ENCODE results near the gene MRTFA. TPM values are rescaled to one million over a fixed set of nuclear protein-coding genes. Genes with fewer than 3 reads are reported as not detected.
A peak's percentile ranks its signal among the peaks of the same experiment; 100 is the strongest.

The MRTFA gene
- total RNA-seq, 2 experiments from 2014 or later, result 55.3 to 58.9 TPM

GRCh38 chr22:40637183-40638150, 948 bp upstream of the MRTFA start:
- Mint-ChIP-seq H3K9me3 (no peaks in the 10 kb centered on the region), H3K36me3 (ENCODE audit: low read depth) (peaks cover 10% of the 10 kb centered on the region), H3K27ac (peak overlapping the region; percentile 99), H3K4me3 (peak overlapping the region; percentile 100), H3K4me1 (ENCODE audit: low read depth) (peaks cover 42% of the 10 kb centered on the region), H3K27me3 (no peaks in the 10 kb centered on the region)
- ATAC-seq (ENCODE audit: poor library complexity) (peak; percentile 31), DNase-seq (peak in 13 of 14 experiments; percentile 31 to 73 (median 42))
- CTCF ChIA-PET, result interaction anchor here (0.6 to 2.9 kb wide), 5 partner anchors 9 to 201 kb away, joined by 3 to 15 read pairs (median 5); no protein-coding TSS in a partner anchor
- H3K4me1 ChIP-seq (ENCODE audit: insufficient read depth, low read length), result peaks cover 31% of the 10 kb centered on the region
- no peaks in the 10 kb centered on the region for H3K27me3 ChIP-seq (ENCODE audit: control insufficient read depth in 1 of 2, insufficient read depth in 2 of 2, low read length in 2 of 2)
- POLR2A ChIA-PET, result interaction anchor here (0.6 to 6.6 kb wide), 31 partner anchors 8 to 744 kb away, joined by 3 to 72 read pairs (median 4); partner anchors contain the start of genes EP300, TEF and TNRC6B
- no peak for TF ChIP-seq CTCF (IDR thresholded peaks at IDR 0.05)
- H3K36me3 ChIP-seq (ENCODE audit: insufficient read depth, low read length), result no peaks in the 10 kb centered on the region
- H3K4me3 ChIP-seq (ENCODE audit: low read length), result peak overlapping the region; percentile 96
- peak overlapping the region; percentile 88 to 93 for H3K27ac ChIP-seq (ENCODE audit: low read depth in 1 of 2, low read length in 2 of 2)
- intact Hi-C loops (cut with DNase I, micrococcal nuclease), result loop anchor here in 1 of 2 experiments (2.0 to 5.0 kb wide), 5 partner anchors 181 to 1105 kb away; partner anchors contain the start of genes RPS19BP1, SLC25A17 and TNRC6B
- no peaks in the 10 kb centered on the region for H3K9me3 ChIP-seq (ENCODE audit: control insufficient read depth in 1 of 2, insufficient read depth in 1 of 2, low read length in 2 of 2)

GRCh38 chr22:40635940-40636379, 559 bp downstream of the MRTFA start:
- intact Hi-C loops (cut with DNase I, micrococcal nuclease), result loop anchor here (1.0 to 5.0 kb wide), 6 partner anchors 183 to 1104 kb away; partner anchors contain the start of genes TNRC6B (in 2 of the 2), RPS19BP1 (in 1 of the 2) and SLC25A17 (in 1 of the 2)
- TF ChIP-seq CTCF (IDR thresholded peaks at IDR 0.05), result no peak
- peak overlapping the region; percentile 94 for H3K4me3 Mint-ChIP-seq
- Histone ChIP-seq H3K4me3 (ENCODE audit: low read length) (peak overlapping the region; percentile 96), H3K9me3 (ENCODE audit: control insufficient read depth in 1 of 2, insufficient read depth in 1 of 2, low read length in 2 of 2) (no peaks in the 10 kb centered on the region), H3K27me3 (ENCODE audit: control insufficient read depth in 1 of 2, insufficient read depth in 2 of 2, low read length in 2 of 2) (no peaks in the 10 kb centered on the region), H3K27ac (ENCODE audit: low read depth in 1 of 2, low read length in 2 of 2) (peak overlapping the region in 1 of 2 donors; percentile 88), H3K36me3 (ENCODE audit: insufficient read depth, low read length) (no peaks in the 10 kb centered on the region), H3K4me1 (ENCODE audit: insufficient read depth, low read length) (peaks cover 38% of the 10 kb centered on the region)
- DNase-seq (peak in 1 of 14 experiments; percentile 6), ATAC-seq (ENCODE audit: poor library complexity) (no peak)
- ChIA-PET POLR2A (interaction anchor here (1.0 to 6.6 kb wide), 15 partner anchors 8 to 746 kb away, joined by 3 to 72 read pairs (median 5); partner anchors contain the start of genes EP300, TEF and TNRC6B), CTCF (interaction anchor here (1.3 to 2.9 kb wide), 4 partner anchors 10 to 199 kb away, joined by 4 to 15 read pairs (median 6); no protein-coding TSS in a partner anchor)
- no peaks in the 10 kb centered on the region for H3K9me3 Mint-ChIP-seq
- H3K4me1 Mint-ChIP-seq (ENCODE audit: low read depth), result peaks cover 54% of the 10 kb centered on the region
- H3K27me3 Mint-ChIP-seq, result no peaks in the 10 kb centered on the region
- H3K36me3 Mint-ChIP-seq (ENCODE audit: low read depth), result peaks cover 10% of the 10 kb centered on the region
- peak overlapping the region; percentile 85 for H3K27ac Mint-ChIP-seq

Data from CD4-positive, alpha-beta T cell (primary cell).